Activated T-helper 9 cell treated with anti-CD3 and anti-CD28 coated beads, Interleukin-2, amount 50 U/mL, for 16 hours (primary cell): Measurements from ENCODE around the gene CKAP2L.
"Not testable (repeated sequence)": the region's sequence is repeated elsewhere in the genome, so short reads cannot be mapped to it uniquely, and the experiment has no call there.

Source experiments
- DNase-seq: peaks from one replicate; pipeline ENCODE4 v3.0.0-alpha.2; 2020; ENCODE audit warnings: low read depth

CKAP2L gene

DNA sequence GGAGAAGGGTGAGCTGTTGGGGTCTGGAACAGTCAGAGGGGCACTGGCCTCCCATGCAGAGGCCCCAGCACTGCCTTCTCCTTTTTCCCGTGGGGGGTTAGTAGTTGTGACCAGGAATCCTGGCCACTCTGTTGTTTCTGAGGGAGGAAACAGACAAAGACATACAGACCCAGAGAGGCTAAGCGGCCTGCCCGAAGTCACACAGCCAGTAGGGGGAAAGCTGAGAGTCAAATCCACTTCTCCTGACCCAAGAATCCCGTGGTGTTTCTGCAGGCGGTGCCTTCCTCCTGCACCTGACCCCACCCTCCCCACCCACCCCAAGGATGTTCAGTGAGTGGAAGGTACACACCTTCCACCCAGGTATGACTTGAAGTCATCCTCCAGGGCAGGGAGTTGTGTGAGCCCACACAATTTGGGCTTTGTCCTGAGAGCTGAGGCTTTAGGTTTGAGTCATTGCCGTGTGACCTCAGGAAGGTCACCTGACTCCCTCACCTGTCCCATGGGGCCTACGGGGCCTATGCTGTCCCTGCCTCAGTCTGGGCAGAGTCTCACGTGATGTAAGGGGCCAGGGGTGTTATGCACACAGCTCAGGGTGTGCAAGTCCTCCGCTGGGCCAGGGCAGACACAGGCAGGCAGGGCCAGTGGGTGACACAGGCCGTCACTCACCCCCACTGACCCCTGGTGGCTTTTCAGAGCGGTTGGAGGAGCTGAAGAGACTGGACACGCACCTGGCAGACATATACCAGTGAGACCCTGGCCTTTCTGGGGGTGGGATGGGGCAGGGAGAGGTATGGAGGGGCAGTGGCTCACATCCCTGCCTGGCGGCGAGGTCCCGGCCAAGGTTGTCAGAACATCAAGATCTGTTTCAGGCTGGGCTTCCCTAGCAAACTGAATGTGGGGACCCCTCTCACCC, 38.6 kb downstream of the CKAP2L start:
- no peak for DNase-seq

- DNase-seq: no peak
Measured at GRCh38 chr2:112724591-112725525, 39.6 kb downstream of the CKAP2L start.

DNA sequence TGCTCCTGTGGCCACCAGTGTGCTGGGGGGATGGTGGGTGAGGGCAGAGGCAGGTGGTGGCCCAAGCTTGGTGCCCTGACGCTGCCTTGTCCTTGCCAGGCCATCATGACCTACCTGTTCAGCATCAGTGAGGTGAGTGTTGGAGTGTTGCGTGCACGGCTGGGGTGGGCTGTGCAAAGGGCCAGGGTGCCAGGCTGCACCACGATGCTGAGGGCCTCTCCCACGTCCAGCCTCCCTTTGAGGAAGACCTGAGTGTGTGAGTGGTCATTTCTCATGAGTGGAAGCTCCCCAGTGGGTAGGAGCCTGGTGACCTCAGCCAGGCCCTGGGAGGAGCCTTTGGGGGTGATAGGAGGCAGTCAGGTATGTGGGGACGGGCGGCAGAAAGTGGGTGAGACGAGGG, 40.4 kb downstream of the CKAP2L start:
- DNase-seq: no peak

GRCh38 chr2:112723547-112723940, 40.9 kb downstream of the CKAP2L start:
- DNase-seq: no peak

- no peak for DNase-seq
Measured at GRCh38 chr2:112722816-112723546, 41.4 kb downstream of the CKAP2L start.

- DNase-seq: no peak
Measured at GRCh38 chr2:112721819-112722522, 42.4 kb downstream of the CKAP2L start.

GRCh38 chr2:112720785-112721184, 43.6 kb downstream of the CKAP2L start, which contains the start of gene NT5DC4:
Gene NT5DC4 (plus strand): TSS chr2:112721020. CDS start chr2:112721080, 60 bp downstream.
- DNase-seq: no peak

DNA sequence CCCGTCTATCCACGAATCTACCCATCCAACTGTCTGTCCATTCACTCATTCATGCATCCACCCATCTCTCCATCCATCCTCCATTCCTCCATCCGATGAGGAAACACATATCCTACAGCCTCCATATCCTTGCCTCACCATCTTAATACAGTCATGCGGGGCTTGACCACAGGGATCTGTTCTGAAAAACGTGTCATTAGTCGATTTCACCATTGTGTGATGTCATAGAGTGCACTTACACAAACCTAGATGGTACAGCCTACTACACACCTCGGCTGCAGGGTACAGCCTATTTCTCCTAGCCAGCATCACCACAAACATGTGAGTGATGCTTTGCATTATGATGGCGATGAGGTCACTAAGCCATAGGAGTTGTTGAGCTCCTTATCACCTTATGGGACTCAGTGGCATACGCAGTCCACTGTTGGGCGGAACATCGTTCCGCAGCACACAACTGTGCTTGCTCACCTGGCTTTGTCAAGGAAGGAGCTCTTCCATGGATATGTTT, 45.5 kb downstream of the CKAP2L start:
- no peak for DNase-seq

DNA sequence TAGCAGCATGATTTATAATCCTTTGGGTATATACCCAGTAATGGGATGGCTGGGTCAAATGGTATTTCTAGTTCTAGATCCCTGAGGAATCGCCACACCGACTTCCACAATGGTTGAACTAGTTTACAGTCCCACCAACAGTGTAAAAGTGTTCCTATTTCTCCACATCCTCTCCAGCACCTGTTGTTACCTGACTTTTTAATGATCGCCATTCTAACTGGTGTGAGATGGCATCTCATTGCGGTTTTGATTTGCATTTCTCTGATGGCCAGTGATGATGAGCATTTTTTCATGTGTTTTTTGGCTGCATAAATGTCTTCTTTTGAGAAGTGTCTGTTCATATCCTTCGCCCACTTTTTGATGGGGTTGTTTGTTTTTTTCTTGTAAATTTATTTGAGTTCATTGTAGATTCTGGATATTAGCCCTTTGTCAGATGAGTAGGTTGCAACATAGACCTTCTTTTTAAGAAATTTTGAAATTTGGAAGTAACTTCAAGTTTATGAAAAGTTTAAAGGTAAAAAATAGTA, 47.5 kb downstream of the CKAP2L start:
- not testable (repeated sequence) for DNase-seq

DNA sequence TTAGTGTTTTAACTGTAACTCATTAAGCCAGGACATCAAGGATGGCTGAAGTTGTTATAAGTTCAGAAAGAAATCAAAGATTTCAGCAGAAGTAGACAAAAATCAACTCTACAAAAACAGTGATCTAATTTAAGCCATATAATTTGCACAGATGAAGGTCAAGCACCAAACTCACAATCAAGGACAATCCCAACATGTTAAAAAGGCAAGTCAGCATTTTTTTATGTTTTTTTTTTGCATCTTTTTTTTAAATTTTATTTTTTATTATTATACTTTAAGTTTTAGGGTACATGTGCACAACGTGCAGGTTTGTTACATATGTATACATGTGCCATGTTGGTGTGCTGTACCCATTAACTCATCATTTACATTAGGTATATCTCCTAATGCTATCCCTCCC, 48.3 kb downstream of the CKAP2L start:
- not testable (repeated sequence) for DNase-seq

- no peak for DNase-seq
Measured at GRCh38 chr2:112714836-112715631, 49.4 kb downstream of the CKAP2L start.

DNA sequence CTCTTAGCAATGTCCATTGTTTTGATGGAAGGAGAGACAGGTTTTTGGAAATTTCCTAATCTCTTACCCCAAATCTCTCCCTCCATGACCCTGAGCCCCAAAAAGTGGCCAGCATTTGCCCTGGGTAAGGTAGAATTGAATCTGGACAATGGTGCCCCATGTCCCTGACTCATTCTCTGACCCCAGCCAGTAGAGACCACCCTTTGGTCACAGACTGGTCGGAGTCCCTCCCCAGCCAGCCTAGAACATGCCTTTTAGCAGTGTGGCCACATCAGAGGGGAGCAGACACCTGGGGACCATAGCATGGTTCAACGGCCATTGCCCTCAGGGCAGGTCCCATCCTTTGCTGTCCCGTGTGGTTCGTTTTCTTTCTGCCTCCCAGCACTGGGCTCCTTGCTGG, 50.1 kb downstream of the CKAP2L start:
- DNase-seq: no peak

DNA sequence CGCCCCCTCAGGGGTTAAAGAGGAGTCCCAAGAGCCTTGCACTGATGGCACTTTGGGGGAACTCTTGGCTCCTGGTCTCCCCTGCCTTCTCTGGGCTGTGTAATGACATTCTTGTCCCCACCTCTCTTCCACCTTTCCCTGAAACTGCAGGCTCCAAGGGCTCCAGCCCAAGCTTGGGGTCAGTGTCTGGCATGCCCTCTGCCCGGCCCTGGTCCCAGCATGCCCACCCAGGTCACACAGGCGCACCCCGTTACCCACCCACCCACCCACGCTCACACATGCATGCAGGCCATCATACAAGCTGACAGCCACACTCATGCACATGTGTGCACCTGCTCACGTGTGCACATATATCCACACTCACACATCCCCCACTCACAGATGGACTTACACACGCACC, 50.5 kb downstream of the CKAP2L start:
- no peak for DNase-seq

DNA sequence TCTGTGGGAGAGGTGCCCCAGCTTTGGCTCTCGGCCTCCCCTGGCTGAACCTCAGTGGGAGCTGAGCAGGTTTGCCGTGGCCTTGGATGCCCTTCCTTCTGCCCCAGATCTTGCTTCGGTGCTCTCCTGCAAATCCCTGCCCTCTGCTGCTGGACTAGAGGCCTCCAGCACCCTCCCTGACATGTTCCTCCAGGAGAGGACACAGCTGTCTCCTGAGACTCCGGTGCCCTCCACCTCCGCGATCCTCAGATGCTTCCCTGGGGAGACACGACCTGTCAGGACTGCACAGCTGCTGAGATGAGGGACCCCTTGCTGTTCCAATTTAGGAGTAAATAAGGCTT, 50.9 kb downstream of the CKAP2L start:
- DNase-seq: no peak

GRCh38 chr2:112712903-112713584, 51.4 kb downstream of the CKAP2L start:
- DNase-seq: no peak

- no peak for DNase-seq
Measured at GRCh38 chr2:112712465-112712864, 51.9 kb downstream of the CKAP2L start.

DNA sequence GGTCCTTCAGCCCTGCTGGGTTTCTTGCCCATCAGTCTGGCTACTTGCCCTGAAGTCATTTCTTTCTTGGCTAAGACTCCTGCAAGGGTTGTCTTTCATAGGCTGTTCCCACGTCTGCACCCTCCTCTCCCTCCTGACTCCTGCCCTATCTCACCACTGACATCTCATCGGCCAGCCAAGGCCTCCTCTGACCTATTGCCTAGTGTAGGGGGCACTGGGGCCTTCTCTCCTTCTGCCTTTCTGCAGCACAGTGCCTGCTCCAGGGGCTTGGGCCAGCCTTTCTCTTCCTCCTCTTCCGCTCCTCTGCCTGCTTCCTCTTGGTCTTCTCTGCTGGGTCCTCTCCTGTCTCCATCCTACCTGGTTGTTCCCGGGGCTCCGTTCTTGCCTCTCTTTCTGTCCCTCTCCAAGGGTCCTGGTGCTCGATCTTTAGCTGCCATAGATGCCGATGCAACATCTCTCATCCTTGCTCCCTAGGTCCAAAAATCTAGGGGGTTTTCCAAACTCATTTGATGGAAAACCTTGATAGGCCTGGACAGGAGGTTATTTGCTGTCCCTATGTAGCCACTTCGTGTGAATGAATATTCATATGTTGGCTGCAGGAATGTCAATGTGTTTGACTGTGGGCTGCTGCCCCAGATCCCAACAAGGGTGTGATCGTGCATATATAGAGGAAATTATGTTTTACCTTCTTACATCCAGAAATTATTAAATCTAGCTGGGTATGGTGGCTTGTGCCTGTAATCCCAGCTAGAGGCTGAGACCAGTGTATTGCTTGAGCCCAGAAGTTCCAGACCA, 53.3 kb downstream of the CKAP2L start:
- no peak for DNase-seq

GRCh38 chr2:112709703-112710102, 54.7 kb downstream of the CKAP2L start:
- DNase-seq: no peak

DNA sequence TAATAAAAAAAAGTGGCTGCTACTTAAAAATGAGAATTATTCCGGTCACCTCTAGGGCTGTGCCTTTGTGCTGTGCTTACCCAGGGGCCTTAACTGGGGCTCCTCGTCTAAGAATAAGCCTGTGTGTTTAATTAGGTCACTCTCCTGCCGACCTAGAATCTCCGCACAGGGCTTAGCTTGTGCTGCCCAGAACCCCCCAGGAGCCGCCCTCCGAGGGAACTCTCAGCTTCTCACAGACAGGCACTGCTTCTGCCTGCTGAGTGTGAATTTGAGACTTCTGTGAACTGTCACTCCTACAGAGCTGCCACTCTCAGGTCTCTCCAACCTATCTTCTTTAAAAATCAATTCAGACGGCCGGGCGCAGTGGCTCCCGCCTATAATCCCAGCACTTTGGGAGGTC, 55.4 kb downstream of the CKAP2L start:
- no peak for DNase-seq
